ENCODE data around the gene WDR93. TPM values are rescaled to one million over a fixed set of nuclear protein-coding genes. Genes with fewer than 3 reads are reported as not detected.

The WDR93 gene
- total RNA-seq, 4 donors from 2014 or later: not detected

- DNase-seq: no peak
- intact Hi-C loops (cut with DNase I): no loop called here
- 67% methylated on average over 1 of the region's 8 CpGs; no CpG with 5 or more reads in 1 of the 2 donors for WGBS, 2 donors
- TF ChIP-seq POLR2A (IDR thresholded peaks at IDR 0.05) (no peak), CTCF (IDR thresholded peaks at IDR 0.05) (no peak)
- peaks cover 11 to 35% (median 11%) of the 10 kb centered on the region in 3 donors for H3K4me1 ChIP-seq
- H3K4me3 ChIP-seq: peak overlapping the region in 3 of 4 donors; percentile 44 to 68 (median 49)
- H3K9me3 ChIP-seq: no peaks in the 10 kb centered on the region
- no peaks in the 10 kb centered on the region for H3K36me3 ChIP-seq
- peak overlapping the region; percentile 75 to 94 (median 84) for H3K27ac ChIP-seq
- H3K27me3 ChIP-seq: peaks cover 0 to 9% (median 0%) of the 10 kb centered on the region in 4 donors
Measured at GRCh38 chr15:89666184-89666857, 24.3 kb upstream of the WDR93 start.

- DNase-seq: no peak
- H3K4me3 ChIP-seq: no peak overlapping the region
- peaks cover 11 to 34% (median 11%) of the 10 kb centered on the region in 3 donors for H3K4me1 ChIP-seq
- no peaks in the 10 kb centered on the region for H3K9me3 ChIP-seq
- H3K27ac ChIP-seq: peak overlapping the region in 1 of 4 donors; percentile 94
- peaks cover 0 to 9% (median 0%) of the 10 kb centered on the region in 4 donors for H3K27me3 ChIP-seq
- WGBS, 2 donors: 77 to 90% methylated on average over 5 to 7 of the region's 13 CpGs
- H3K36me3 ChIP-seq: no peaks in the 10 kb centered on the region
- intact Hi-C loops (cut with DNase I): no loop called here
- TF ChIP-seq POLR2A (IDR thresholded peaks at IDR 0.05) (no peak), CTCF (IDR thresholded peaks at IDR 0.05) (no peak)
Measured at GRCh38 chr15:89666858-89667705, 23.5 kb upstream of the WDR93 start.

- H3K9me3 ChIP-seq: no peaks in the 10 kb centered on the region
- H3K27me3 ChIP-seq: peaks cover 0 to 9% (median 0%) of the 10 kb centered on the region in 4 donors
- TF ChIP-seq POLR2A (IDR thresholded peaks at IDR 0.05): no peak
- no peak for TF ChIP-seq CTCF (IDR thresholded peaks at IDR 0.05)
- no peak overlapping the region for H3K27ac ChIP-seq
- WGBS, 2 donors: 89 to 93% methylated on average over 5 to 6 of the region's 7 CpGs
- DNase-seq: no peak
- no peaks in the 10 kb centered on the region for H3K36me3 ChIP-seq
- peaks cover 9 to 32% (median 10%) of the 10 kb centered on the region in 3 donors for H3K4me1 ChIP-seq
- no peak overlapping the region for H3K4me3 ChIP-seq
- intact Hi-C loops (cut with DNase I): no loop called here
Measured at GRCh38 chr15:89667706-89667960, 23.0 kb upstream of the WDR93 start.

GRCh38 chr15:89668171-89668570 lies 22.4 kb upstream of the WDR93 start:
- H3K36me3 ChIP-seq: no peaks in the 10 kb centered on the region
- no peak overlapping the region for H3K4me3 ChIP-seq
- TF ChIP-seq POLR2A (IDR thresholded peaks at IDR 0.05): no peak
- no peak for TF ChIP-seq CTCF (IDR thresholded peaks at IDR 0.05)
- no peaks in the 10 kb centered on the region for H3K9me3 ChIP-seq
- H3K27ac ChIP-seq: no peak overlapping the region
- 86 to 98% methylated on average over 3 of the region's 3 CpGs for WGBS, 2 donors
- peaks cover 4 to 28% (median 8%) of the 10 kb centered on the region in 3 donors for H3K4me1 ChIP-seq
- intact Hi-C loops (cut with DNase I): no loop called here
- peaks cover 0 to 9% (median 0%) of the 10 kb centered on the region in 4 donors for H3K27me3 ChIP-seq
- DNase-seq: no peak

GRCh38 chr15:89669309-89669865 lies 21.2 kb upstream of the WDR93 start:
- peaks cover 0 to 9% (median 0%) of the 10 kb centered on the region in 4 donors for H3K27me3 ChIP-seq
- H3K4me1 ChIP-seq: peaks cover 4 to 23% (median 8%) of the 10 kb centered on the region in 3 donors
- H3K4me3 ChIP-seq: no peak overlapping the region
- no peaks in the 10 kb centered on the region for H3K36me3 ChIP-seq
- H3K9me3 ChIP-seq: no peaks in the 10 kb centered on the region
- no peak for TF ChIP-seq CTCF (IDR thresholded peaks at IDR 0.05)
- no peak for TF ChIP-seq POLR2A (IDR thresholded peaks at IDR 0.05)
- 77 to 90% methylated on average over 6 to 8 of the region's 9 CpGs for WGBS, 2 donors
- DNase-seq: no peak
- intact Hi-C loops (cut with DNase I): no loop called here
- no peak overlapping the region for H3K27ac ChIP-seq
